ENCODE data around the gene LAMB3. TPM values are rescaled to one million over a fixed set of nuclear protein-coding genes. Genes with fewer than 3 reads are reported as not detected.

The LAMB3 gene
- 3.5 and 11.3 TPM in 2 replicates for total RNA-seq

GRCh38 chr1:209652121-209652735, at the start of gene LAMB3:
TSS of gene LAMB3 (minus strand) at chr1:209652425. CDS start at chr1:209650944, 1,481 bp downstream.

GRCh38 chr1:209674957-209675564, 22.8 kb upstream of the LAMB3 start, which contains the start of gene G0S2:
TSS of gene G0S2 (plus strand) at chr1:209675412. CDS start at chr1:209675685, 273 bp downstream.

GRCh38 chr1:209583408-209583807, 68.8 kb downstream of the LAMB3 start, which contains the start of gene CAMK1G:
TSS of gene CAMK1G (plus strand) at chr1:209583714. CDS start at chr1:209594984, 11,270 bp downstream.

Other genes with a start within 250 kb of the LAMB3 start
- 0.77 and 0.85 TPM in 2 replicates for gene CAMK1G, start 68.7 kb downstream of the LAMB3 start, total RNA-seq
- 10.4 and 34.1 TPM in 2 replicates for gene G0S2, start 23.0 kb upstream of the LAMB3 start, total RNA-seq
- gene HSD11B1, start 52.4 kb upstream of the LAMB3 start, total RNA-seq = 0.77 and 6.8 TPM in 2 replicates
- not detected in 2 replicates for gene TRAF3IP3, start 103.6 kb upstream of the LAMB3 start, total RNA-seq
- 3.7 and 4.2 TPM in 2 replicates for gene C1orf74, start 132.1 kb upstream of the LAMB3 start, total RNA-seq
- gene IRF6, start 153.7 kb upstream of the LAMB3 start, total RNA-seq = 0.19 and 0.85 TPM in 2 replicates
- gene UTP25, start 175.5 kb upstream of the LAMB3 start, total RNA-seq = 10.9 and 13.2 TPM in 2 replicates

Data from regular cardiac myocyte (primary cell).